GM19099 (cell line): ENCODE results near the gene ORMDL3.

Experiments used
- POLR2A ChIP-seq: IDR thresholded peaks from 3 replicates; pipeline ENCODE4 v1.6.1; 2011; ENCODE audit warnings: low read depth; ENCODE audit not compliant: insufficient read length; ENCODE audit errors: extremely low read depth

The ORMDL3 gene

GRCh38 chr17:39934324-39934723 lies 6.9 kb upstream of the ORMDL3 start:
- no peak for TF ChIP-seq POLR2A

- TF ChIP-seq POLR2A = no peak
Observed at GRCh38 chr17:39933912-39934311, 6.5 kb upstream of the ORMDL3 start.

GRCh38 chr17:39929646-39930407 lies 2.4 kb upstream of the ORMDL3 start:
- TF ChIP-seq POLR2A = no peak

- TF ChIP-seq POLR2A = no peak
Observed at GRCh38 chr17:39928858-39929645, 1.7 kb upstream of the ORMDL3 start.

- no peak for TF ChIP-seq POLR2A
Observed at GRCh38 chr17:39927929-39928857, 792 bp upstream of the ORMDL3 start.

- TF ChIP-seq POLR2A = peak; percentile 61
Observed at GRCh38 chr17:39926588-39927100, 757 bp downstream of the ORMDL3 start.

GRCh38 chr17:39926135-39926587 lies 1.2 kb downstream of the ORMDL3 start:
- no peak for TF ChIP-seq POLR2A

- no peak for TF ChIP-seq POLR2A
Observed at GRCh38 chr17:39925282-39926134, 1.9 kb downstream of the ORMDL3 start.

GRCh38 chr17:39924691-39925055 lies 2.7 kb downstream of the ORMDL3 start:
- TF ChIP-seq POLR2A = no peak

GRCh38 chr17:39923836-39924690 lies 3.3 kb downstream of the ORMDL3 start:
- no peak for TF ChIP-seq POLR2A

GRCh38 chr17:39923230-39923629 lies 4.2 kb downstream of the ORMDL3 start:
- TF ChIP-seq POLR2A = no peak

GRCh38 chr17:39922006-39922405 lies 5.4 kb downstream of the ORMDL3 start:
- TF ChIP-seq POLR2A = no peak

- no peak for TF ChIP-seq POLR2A
Observed at GRCh38 chr17:39921323-39921722, 6.1 kb downstream of the ORMDL3 start.
